Mesenchymal stem cell (in vitro differentiated cells and primary cell): Measurements from ENCODE around the gene ACADL.
"Not testable (repeated sequence)": the region's sequence is repeated elsewhere in the genome, so short reads cannot be mapped to it uniquely, and the experiment has no call there.

Experiments used
- DNase-seq: peaks from one replicate; pipeline ENCODE4 v3.0.0-alpha.2; 2013
- H2AFZ ChIP-seq: one replicate; pipeline ENCODE4 v1.6.1; 2013; ENCODE audit warnings: low read depth, mild to moderate bottlenecking, control low read depth, inconsistent platforms, low read length, moderate library complexity
- H2AK5ac ChIP-seq: 2 replicates; pipeline ENCODE4 v1.6.1; 2013; ENCODE audit warnings: low read length, moderate library complexity, mild to moderate bottlenecking, inconsistent platforms; ENCODE audit not compliant: severe bottlenecking
- H2BK120ac ChIP-seq: one replicate; pipeline ENCODE4 v1.6.1; 2013; ENCODE audit warnings: low read depth, mild to moderate bottlenecking, inconsistent platforms, low read length, moderate library complexity
- H2BK12ac ChIP-seq, 2 experiments: one replicate each; pipeline ENCODE4 v1.6.1; 2013; ENCODE audit warnings: inconsistent platforms in 2 of 2, low read length in 2 of 2, mild to moderate bottlenecking in 2 of 2, moderate library complexity in 2 of 2, control low read depth in 1 of 2
- H2BK15ac ChIP-seq: one replicate; pipeline ENCODE4 v1.6.1; 2013; ENCODE audit warnings: mild to moderate bottlenecking, low read depth, inconsistent platforms; ENCODE audit not compliant: poor library complexity, severe bottlenecking
- H2BK5ac ChIP-seq: 2 replicates; pipeline ENCODE4 v1.6.1; 2013; ENCODE audit warnings: low read depth, mild to moderate bottlenecking, low read length, control low read depth, inconsistent platforms; ENCODE audit not compliant: poor library complexity, severe bottlenecking
- H3K14ac ChIP-seq, 2 experiments: one replicate each; pipeline ENCODE4 v1.6.1; 2013; ENCODE audit warnings: inconsistent platforms in 2 of 2, low read length in 2 of 2, control low read depth in 1 of 2, mild to moderate bottlenecking in 1 of 2, moderate library complexity in 1 of 2
- H3K18ac ChIP-seq, 2 experiments: one replicate each; pipeline ENCODE4 v1.6.1; 2013; ENCODE audit warnings: inconsistent platforms in 2 of 2, low read length in 2 of 2, control low read depth in 1 of 2, low read depth in 1 of 2, mild to moderate bottlenecking in 1 of 2
- H3K23ac ChIP-seq, 2 experiments: one replicate each; pipeline ENCODE4 v1.6.1; 2013; ENCODE audit warnings: inconsistent platforms in 2 of 2, low read length in 2 of 2, mild to moderate bottlenecking in 2 of 2, moderate library complexity in 2 of 2, control low read depth in 1 of 2
- H3K27ac ChIP-seq: 2 replicates; pipeline ENCODE4 v1.5.1; 2013; ENCODE audit warnings: mild to moderate bottlenecking, moderate library complexity, low read length, control low read depth, inconsistent platforms; ENCODE audit not compliant: poor library complexity, severe bottlenecking
- H3K27me3 ChIP-seq, 2 experiments: 2 replicates each; pipeline versions ENCODE4 v1.6.1 to v1.7.0; 2013; ENCODE audit warnings: low read length in 2 of 2, mild to moderate bottlenecking in 2 of 2, moderate library complexity in 2 of 2, control low read depth in 1 of 2, inconsistent platforms in 1 of 2; ENCODE audit not compliant: control insufficient read depth in 1 of 2, insufficient read depth in 1 of 2
- H3K36me3 ChIP-seq, 2 experiments: 2 replicates each; pipeline versions ENCODE4 v1.6.1 to v1.7.0; 2013; ENCODE audit warnings: low read length in 2 of 2, control low read depth in 1 of 2, inconsistent platforms in 1 of 2, low read depth in 1 of 2, mild to moderate bottlenecking in 1 of 2; ENCODE audit not compliant: insufficient read depth in 2 of 2, control insufficient read depth in 1 of 2
- H3K4ac ChIP-seq, 2 experiments: one replicate each; pipeline ENCODE4 v1.6.1; 2013; ENCODE audit warnings: inconsistent platforms in 2 of 2, low read length in 2 of 2, mild to moderate bottlenecking in 2 of 2, moderate library complexity in 2 of 2, control low read depth in 1 of 2, low read depth in 1 of 2
- H3K4me1 ChIP-seq: 2 replicates; pipeline ENCODE4 v1.6.1; 2013; ENCODE audit warnings: low read depth, low read length, control low read depth; ENCODE audit not compliant: control insufficient read depth, insufficient read depth
- H3K4me2 ChIP-seq: 2 replicates; pipeline ENCODE4 v1.6.1; 2013; ENCODE audit warnings: low read length, mild to moderate bottlenecking, inconsistent platforms; ENCODE audit not compliant: poor library complexity, severe bottlenecking
- H3K4me3 ChIP-seq, 2 experiments: 2 replicates each; pipeline versions ENCODE4 v1.5.1 to v1.7.0; 2013; ENCODE audit warnings: low read length in 2 of 2, mild to moderate bottlenecking in 2 of 2, control low read depth in 1 of 2, low read depth in 1 of 2; ENCODE audit not compliant: insufficient read depth in 1 of 2
- H3K79me1 ChIP-seq: replicated peaks from 2 replicates; pipeline ENCODE4 v1.6.1; 2013; ENCODE audit warnings: mild to moderate bottlenecking, control low read depth, low read length, inconsistent platforms; ENCODE audit not compliant: poor library complexity, severe bottlenecking
- H3K9ac ChIP-seq: 2 replicates; pipeline ENCODE4 v1.7.0; 2013; ENCODE audit warnings: mild to moderate bottlenecking, low read length, moderate library complexity
- H3K9me3 ChIP-seq: 2 replicates; pipeline ENCODE4 v1.7.0; 2013; ENCODE audit warnings: mild to moderate bottlenecking, low read length; ENCODE audit not compliant: control insufficient read depth
- H4K8ac ChIP-seq: one replicate; pipeline ENCODE4 v1.6.1; 2013; ENCODE audit warnings: inconsistent platforms, mild to moderate bottlenecking, low read length, moderate library complexity
- H4K91ac ChIP-seq: one replicate; pipeline ENCODE4 v1.6.1; 2013; ENCODE audit warnings: mild to moderate bottlenecking, low read length, inconsistent platforms
- WGBS: methylation state at CpG from one replicate; pipeline ENCODE4 v1.1.7; 2013; ENCODE audit warnings: mixed read lengths; 5-methylcytosine and 5-hydroxymethylcytosine counted together

Gene ACADL

GRCh38 chr2:210179351-210179990 is 45.8 kb downstream of the ACADL start:
- Histone ChIP-seq H3K23ac (no peak overlapping the region), H3K4me3 (no peak overlapping the region)

GRCh38 chr2:210177769-210178168 is 47.5 kb downstream of the ACADL start:
- Histone ChIP-seq H3K14ac (no peak overlapping the region), H3K18ac (no peak overlapping the region), H3K9me3 (no peaks in the 10 kb centered on the region), H2BK15ac (no peak overlapping the region), H3K4ac (no peak overlapping the region), H4K91ac (no peak overlapping the region), H3K27ac (no peak overlapping the region), H3K4me2 (no peak overlapping the region), H2AFZ (no peak overlapping the region), H3K79me1 (no peaks in the 10 kb centered on the region), H2BK5ac (no peak overlapping the region), H2AK5ac (no peak overlapping the region), H3K4me3 (no peak overlapping the region), H2BK12ac (no peak overlapping the region), H3K4me1 (no peaks in the 10 kb centered on the region), H3K23ac (no peak overlapping the region), H3K9ac (no peak overlapping the region), H2BK120ac (no peak overlapping the region), H3K27me3 (no peaks in the 10 kb centered on the region), H4K8ac (no peak overlapping the region), H3K36me3 (no peaks in the 10 kb centered on the region)
- DNase-seq, result no peak
- WGBS, result no CpG with 5 or more reads among the region's 1 CpG

More at GRCh38 chr2:210179351-210179990, 45.8 kb downstream of the ACADL start:
- H2BK120ac ChIP-seq, result no peak overlapping the region
- H3K9ac ChIP-seq, result no peak overlapping the region
- no peak overlapping the region for H2AK5ac ChIP-seq
- H2AFZ ChIP-seq, result no peak overlapping the region
- DNase-seq, result no peak
- H2BK15ac ChIP-seq, result no peak overlapping the region
- H2BK5ac ChIP-seq, result no peak overlapping the region
- H3K4me1 ChIP-seq, result no peaks in the 10 kb centered on the region
- no peak overlapping the region for H3K14ac ChIP-seq
- no peak overlapping the region for H3K27ac ChIP-seq
- no peaks in the 10 kb centered on the region for H3K79me1 ChIP-seq
- no peaks in the 10 kb centered on the region for H3K36me3 ChIP-seq
- H3K18ac ChIP-seq, result no peak overlapping the region
- no peak overlapping the region for H4K8ac ChIP-seq
- H2BK12ac ChIP-seq, result no peak overlapping the region
- no peak overlapping the region for H3K4ac ChIP-seq
- peaks cover 4% of the 10 kb centered on the region for H3K9me3 ChIP-seq
- H4K91ac ChIP-seq, result no peak overlapping the region
- H3K4me2 ChIP-seq, result no peak overlapping the region
- H3K27me3 ChIP-seq, result no peaks in the 10 kb centered on the region

- not testable (repeated sequence) for H3K9ac ChIP-seq, H2BK12ac ChIP-seq, H2BK15ac ChIP-seq, H2AFZ ChIP-seq, H3K27me3 ChIP-seq, DNase-seq, H3K4me3 ChIP-seq, H4K8ac ChIP-seq, H3K14ac ChIP-seq, H3K4me2 ChIP-seq, H3K4ac ChIP-seq, H3K79me1 ChIP-seq, H3K23ac ChIP-seq, H3K36me3 ChIP-seq, H2BK5ac ChIP-seq, H3K9me3 ChIP-seq, H3K4me1 ChIP-seq, H2AK5ac ChIP-seq, H2BK120ac ChIP-seq, H4K91ac ChIP-seq, H3K18ac ChIP-seq, H3K27ac ChIP-seq
- WGBS, result 100% methylated on average over 1 of the region's 1 CpG
These were observed 48.1 kb downstream of the ACADL start for GRCh38 chr2:210177115-210177514.

- Histone ChIP-seq H2AFZ (no peak overlapping the region), H3K23ac (no peak overlapping the region), H3K9ac (no peak overlapping the region), H4K91ac (no peak overlapping the region), H3K27ac (no peak overlapping the region), H3K36me3 (no peaks in the 10 kb centered on the region), H2AK5ac (no peak overlapping the region), H3K79me1 (no peaks in the 10 kb centered on the region), H3K14ac (no peak overlapping the region), H3K18ac (no peak overlapping the region), H3K4me2 (no peak overlapping the region), H2BK15ac (no peak overlapping the region), H2BK12ac (no peak overlapping the region), H3K4me1 (no peaks in the 10 kb centered on the region), H4K8ac (no peak overlapping the region), H3K4ac (no peak overlapping the region), H3K27me3 (no peaks in the 10 kb centered on the region), H3K4me3 (no peak overlapping the region), H2BK5ac (no peak overlapping the region), H2BK120ac (no peak overlapping the region), H3K9me3 (no peaks in the 10 kb centered on the region)
- no peak for DNase-seq
These were observed 51.2 kb downstream of the ACADL start for GRCh38 chr2:210174086-210174485.
